Tibial nerve (tissue), 4 donors: ENCODE data around the gene LRRC4.

Experiments
- EP300 ChIP-seq, 2 donors: sonication (generic); formaldehyde crosslinking; IDR thresholded peaks; one replicate each; pipeline ENCODE4 v1.6.1; 2017; ENCODE audit warnings: antibody characterized with exemption in 2 of 2, mild to moderate bottlenecking in 1 of 2
- POLR2A ChIP-seq, 2 donors: fragments of 450-650 bp; IDR thresholded peaks; one replicate each; pipeline ENCODE4 v1.6.1; 2017; ENCODE audit warnings: antibody characterized with exemption in 2 of 2, mild to moderate bottlenecking in 2 of 2, moderate library complexity in 2 of 2
- TF ChIP-seq, protein P1 (sequence below), 5 experiments: fragments of 200-600 bp in 3 of 5; fragments of 450-650 bp in 2 of 5; sonication (generic) in 3 of 5; IDR thresholded peaks; one replicate each; pipeline ENCODE4 v1.5.1; 2016 to 2019; ENCODE audit warnings: antibody characterized with exemption in 5 of 5, mild to moderate bottlenecking in 3 of 5, moderate library complexity in 2 of 5

DNA sequence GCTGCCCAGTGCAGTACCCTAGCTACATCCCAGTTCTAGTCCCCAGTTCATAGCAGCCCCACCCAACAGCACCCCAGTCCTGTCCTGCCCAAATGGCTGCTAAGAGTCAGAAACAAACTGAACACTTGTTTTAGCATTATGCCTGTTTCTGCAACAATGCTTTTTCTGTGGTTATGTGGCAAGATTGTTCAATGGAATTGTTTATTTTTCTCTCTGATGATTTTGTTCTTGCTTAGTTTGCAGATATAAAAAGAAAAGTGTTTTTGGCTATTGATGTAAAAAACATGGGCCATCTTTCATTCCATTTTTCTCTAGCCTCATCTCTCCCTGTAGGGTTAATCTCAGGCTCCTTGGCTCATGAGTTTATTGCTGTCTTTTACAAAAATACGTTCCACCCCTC, 42.5 kb downstream of the LRRC4 start:
- TF ChIP-seq POLR2A (IDR thresholded peaks at IDR 0.05) (no peak), EP300 (IDR thresholded peaks at IDR 0.05) (no peak)
- TF ChIP-seq, protein P1, sequence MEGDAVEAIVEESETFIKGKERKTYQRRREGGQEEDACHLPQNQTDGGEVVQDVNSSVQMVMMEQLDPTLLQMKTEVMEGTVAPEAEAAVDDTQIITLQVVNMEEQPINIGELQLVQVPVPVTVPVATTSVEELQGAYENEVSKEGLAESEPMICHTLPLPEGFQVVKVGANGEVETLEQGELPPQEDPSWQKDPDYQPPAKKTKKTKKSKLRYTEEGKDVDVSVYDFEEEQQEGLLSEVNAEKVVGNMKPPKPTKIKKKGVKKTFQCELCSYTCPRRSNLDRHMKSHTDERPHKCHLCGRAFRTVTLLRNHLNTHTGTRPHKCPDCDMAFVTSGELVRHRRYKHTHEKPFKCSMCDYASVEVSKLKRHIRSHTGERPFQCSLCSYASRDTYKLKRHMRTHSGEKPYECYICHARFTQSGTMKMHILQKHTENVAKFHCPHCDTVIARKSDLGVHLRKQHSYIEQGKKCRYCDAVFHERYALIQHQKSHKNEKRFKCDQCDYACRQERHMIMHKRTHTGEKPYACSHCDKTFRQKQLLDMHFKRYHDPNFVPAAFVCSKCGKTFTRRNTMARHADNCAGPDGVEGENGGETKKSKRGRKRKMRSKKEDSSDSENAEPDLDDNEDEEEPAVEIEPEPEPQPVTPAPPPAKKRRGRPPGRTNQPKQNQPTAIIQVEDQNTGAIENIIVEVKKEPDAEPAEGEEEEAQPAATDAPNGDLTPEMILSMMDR (IDR thresholded peaks at IDR 0.05), result no peak
